ENCODE data around the gene KRTAP19-8. TPM values are rescaled to one million over a fixed set of nuclear protein-coding genes. Genes with fewer than 3 reads are reported as not detected.

KRTAP19-8 gene
- total and polyA plus RNA-seq, 4 donors: not detected

- Histone ChIP-seq H3K36me3 (ENCODE audit: control insufficient read depth in 4 of 4, insufficient read depth in 3 of 4, low read depth in 1 of 4, low read length in 3 of 4) (no peaks in the 10 kb centered on the region), H3K4me1 (ENCODE audit: control insufficient read depth in 4 of 4, insufficient read depth in 4 of 4, low read length in 3 of 4) (no peaks in the 10 kb centered on the region), H3K9ac (ENCODE audit: low read depth in 1 of 2, low read length in 2 of 2) (no peak overlapping the region), H3K9me3 (ENCODE audit: control insufficient read depth in 4 of 4, low read length in 3 of 4) (peaks cover 0 to 1% (median 0%) of the 10 kb centered on the region in 4 donors), H3K27me3 (ENCODE audit: control insufficient read depth in 4 of 4, insufficient read depth in 4 of 4, low read length in 3 of 4) (no peaks in the 10 kb centered on the region), H3K27ac (ENCODE audit: low read depth in 1 of 2, low read length in 2 of 2) (no peak overlapping the region), H3K4me3 (ENCODE audit: low read depth in 1 of 3, low read length in 3 of 3) (no peak overlapping the region)
- no peak for DNase-seq (ENCODE audit: low spot score)
- 87% methylated on average over 3 of the region's 3 CpGs for WGBS
- TF ChIP-seq RAD21 (IDR thresholded peaks at IDR 0.05) (no peak), ATF3 (IDR thresholded peaks at IDR 0.05) (no peak), CTCF (IDR thresholded peaks at IDR 0.05; ENCODE audit: low read depth, low read length, missing input control) (no peak), JUND (IDR thresholded peaks at IDR 0.05) (no peak), NR2F2 (IDR thresholded peaks at IDR 0.05) (no peak), HNF4A (conservative IDR thresholded peaks at IDR 0.05) (no peak), FOXA2 (IDR thresholded peaks at IDR 0.05) (no peak), EGR1 (IDR thresholded peaks at IDR 0.05; ENCODE audit: low read depth in 2 of 2) (no peak), SP1 (IDR thresholded peaks at IDR 0.05) (no peak), RXRA (IDR thresholded peaks at IDR 0.05) (no peak), TAF1 (conservative IDR thresholded peaks at IDR 0.05) (no peak)
Observed at GRCh38 chr21:31050577-31051157, 12.4 kb upstream of the KRTAP19-8 start.

GRCh38 chr21:31045841-31046240 is 7.6 kb upstream of the KRTAP19-8 start:
- Histone ChIP-seq H3K4me3 (ENCODE audit: low read depth in 1 of 3, low read length in 3 of 3) (no peak overlapping the region), H3K9me3 (ENCODE audit: control insufficient read depth in 4 of 4, low read length in 3 of 4) (no peaks in the 10 kb centered on the region), H3K9ac (ENCODE audit: low read depth in 1 of 2, low read length in 2 of 2) (no peak overlapping the region), H3K27ac (ENCODE audit: low read depth in 1 of 2, low read length in 2 of 2) (no peak overlapping the region), H3K4me1 (ENCODE audit: control insufficient read depth in 4 of 4, insufficient read depth in 4 of 4, low read length in 3 of 4) (no peaks in the 10 kb centered on the region), H3K36me3 (ENCODE audit: control insufficient read depth in 4 of 4, insufficient read depth in 3 of 4, low read depth in 1 of 4, low read length in 3 of 4) (no peaks in the 10 kb centered on the region), H3K27me3 (ENCODE audit: control insufficient read depth in 4 of 4, insufficient read depth in 4 of 4, low read length in 3 of 4) (no peaks in the 10 kb centered on the region)
- WGBS: 64% methylated on average over 3 of the region's 3 CpGs
- TF ChIP-seq GABPA (IDR thresholded peaks at IDR 0.05 in 1 of 2, conservative IDR thresholded peaks at IDR 0.05 in 1 of 2) (no peak), MAX (IDR thresholded peaks at IDR 0.05) (no peak), HNF4G (IDR thresholded peaks at IDR 0.05) (no peak), RXRA (IDR thresholded peaks at IDR 0.05) (no peak), YY1 (IDR thresholded peaks at IDR 0.05) (no peak), NR2F2 (IDR thresholded peaks at IDR 0.05) (no peak), FOXA2 (IDR thresholded peaks at IDR 0.05) (no peak), SP1 (IDR thresholded peaks at IDR 0.05) (no peak), ATF3 (IDR thresholded peaks at IDR 0.05) (no peak), CTCF (IDR thresholded peaks at IDR 0.05; ENCODE audit: low read depth, low read length, missing input control) (no peak)
- DNase-seq (ENCODE audit: low spot score): no peak
